Activated CD8-positive, alpha-beta T cell treated with anti-CD3 and anti-CD28 coated beads for 36 hours (primary cell): ENCODE data around the gene RHBG. TPM values are rescaled to one million over a fixed set of nuclear protein-coding genes. Genes with fewer than 3 reads are reported as not detected.

Source experiments
- ATAC-seq: fragments of 200-7000 bp; cut with Tn5 transposase; one replicate; pipeline ENCODE4 v1.10.0; 2021; ENCODE audit warnings: mild to moderate bottlenecking, moderate library complexity
- CTCF ChIA-PET: fragments of 350-600 bp; sonication (Branson Sonifier 250); formaldehyde crosslinking; loops from one replicate; lab custom pipeline; 2021; ENCODE audit warnings: antibody characterized with exemption; lab: Charles Lee
- POLR2A ChIA-PET: fragments of 350-600 bp; sonication (Branson Sonifier 250); formaldehyde crosslinking; loops from one replicate; lab custom pipeline; 2021; ENCODE audit warnings: antibody characterized with exemption; lab: Charles Lee
- DNase-seq: peaks from one replicate; pipeline ENCODE4 v3.0.0-alpha.2; 2020
- H3K27ac Mint-ChIP-seq: one replicate; pipeline ENCODE4 v1.8.0; 2021; ENCODE audit warnings: mild to moderate bottlenecking, mixed read lengths
- H3K27me3 Mint-ChIP-seq: one replicate; pipeline ENCODE4 v1.8.0; 2021; ENCODE audit warnings: mixed read lengths
- H3K36me3 Mint-ChIP-seq: one replicate; pipeline ENCODE4 v1.8.0; 2021; ENCODE audit warnings: low read depth, mixed read lengths
- H3K4me1 Mint-ChIP-seq: one replicate; pipeline ENCODE4 v1.8.0; 2021; ENCODE audit warnings: low read depth, mixed read lengths
- H3K4me3 Mint-ChIP-seq: one replicate; pipeline ENCODE4 v1.8.0; 2021; ENCODE audit warnings: mild to moderate bottlenecking, moderate library complexity, mixed read lengths
- H3K9me3 Mint-ChIP-seq: one replicate; pipeline ENCODE4 v1.8.0; 2021; ENCODE audit warnings: mixed read lengths
- CTCF ChIP-seq: fragments of 200-600 bp; IDR thresholded peaks from one replicate; pipeline ENCODE4 v1.8.0; 2022; ENCODE audit warnings: antibody characterized with exemption, mild to moderate bottlenecking
- intact Hi-C: fragments of 100-400 bp; cut with micrococcal nuclease; formaldehyde crosslinking; loops from one replicate; pipeline ENCODE4 v1.10.0; 2022
- microRNA-seq: library from miRNA; unstranded; fragments of <30 nt; microRNA quantifications from one replicate; pipeline ENCODE4 v1.2.0, GENCODE V29; 2022; ENCODE audit warnings: borderline microRNAs expressed, borderline replicate concordance
- total RNA-seq, 2 experiments: library from RNA; stranded (reverse); gene quantifications; one replicate each; pipeline ENCODE4 v1.2.3, GENCODE V29; 2021

The RHBG gene
- total RNA-seq, 2 experiments from 2014 or later: not detected

- intact Hi-C loops: no loop called here
These were observed 63.0 kb downstream of the RHBG start for GRCh38 chr1:156431769-156432668.

GRCh38 chr1:156432669-156433018, 63.6 kb downstream of the RHBG start:
- no peaks in the 10 kb centered on the region for H3K9me3 Mint-ChIP-seq
- TF ChIP-seq CTCF: no peak
- H3K36me3 Mint-ChIP-seq: no peaks in the 10 kb centered on the region
- no peak overlapping the region for H3K27ac Mint-ChIP-seq
- H3K4me3 Mint-ChIP-seq: no peak overlapping the region
- CTCF ChIA-PET: interaction anchor here (0.7 to 16.7 kb wide), 9 partner anchors 9 to 245 kb away, joined by 3 to 177 read pairs (median 4); no protein-coding TSS in a partner anchor
- no peak for DNase-seq
- H3K27me3 Mint-ChIP-seq: peaks cover 88% of the 10 kb centered on the region
- POLR2A ChIA-PET: interaction anchor here (1.1 to 1.3 kb wide), 3 partner anchors 10 to 18 kb away, joined by 3 read pairs; no protein-coding TSS in a partner anchor
- no peak for ATAC-seq
- intact Hi-C loops: no loop called here
- peaks cover 42% of the 10 kb centered on the region for H3K4me1 Mint-ChIP-seq

More at GRCh38 chr1:156431769-156432668, 63.0 kb downstream of the RHBG start:
- Mint-ChIP-seq H3K4me3 (no peak overlapping the region), H3K36me3 (no peaks in the 10 kb centered on the region), H3K27me3 (peaks cover 87% of the 10 kb centered on the region), H3K27ac (no peak overlapping the region), H3K9me3 (no peaks in the 10 kb centered on the region), H3K4me1 (peaks cover 37% of the 10 kb centered on the region)
- POLR2A ChIA-PET: interaction anchor here (1.1 to 1.3 kb wide), 3 partner anchors 10 to 17 kb away, joined by 3 read pairs; no protein-coding TSS in a partner anchor
- CTCF ChIA-PET: interaction anchor here (0.6 to 16.7 kb wide), 10 partner anchors 8 to 246 kb away, joined by 3 to 177 read pairs (median 4); no protein-coding TSS in a partner anchor
- DNase-seq: no peak
- no peak for TF ChIP-seq CTCF
- ATAC-seq: no peak

- POLR2A ChIA-PET: interaction anchor here (1.1 to 2.5 kb wide), 3 partner anchors 11 to 47 kb away, joined by 3 to 6 read pairs (median 3); no protein-coding TSS in a partner anchor
- CTCF ChIA-PET: interaction anchor here (1.0 to 16.7 kb wide), 8 partner anchors 9 to 245 kb away, joined by 3 to 177 read pairs (median 5); no protein-coding TSS in a partner anchor
- ATAC-seq (no peak), DNase-seq (no peak)
- no peak for TF ChIP-seq CTCF
- Mint-ChIP-seq H3K4me3 (no peak overlapping the region), H3K4me1 (peaks cover 45% of the 10 kb centered on the region), H3K27me3 (peaks cover 87% of the 10 kb centered on the region), H3K27ac (no peak overlapping the region), H3K36me3 (no peaks in the 10 kb centered on the region), H3K9me3 (no peaks in the 10 kb centered on the region)
- intact Hi-C loops: no loop called here
These were observed 64.0 kb downstream of the RHBG start for GRCh38 chr1:156433032-156433431.

GRCh38 chr1:156433602-156434001, 64.6 kb downstream of the RHBG start:
- peaks cover 84% of the 10 kb centered on the region for H3K27me3 Mint-ChIP-seq
- intact Hi-C loops: no loop called here
- H3K36me3 Mint-ChIP-seq: no peaks in the 10 kb centered on the region
- peaks cover 51% of the 10 kb centered on the region for H3K4me1 Mint-ChIP-seq
- ATAC-seq (peak; percentile 57), DNase-seq (no peak)
- H3K9me3 Mint-ChIP-seq: no peaks in the 10 kb centered on the region
- no peak overlapping the region for H3K27ac Mint-ChIP-seq
- CTCF ChIA-PET: interaction anchor here (1.0 to 16.7 kb wide), 6 partner anchors 8 to 226 kb away, joined by 3 to 177 read pairs (median 12); no protein-coding TSS in a partner anchor
- no peak for TF ChIP-seq CTCF
- POLR2A ChIA-PET: interaction anchor here (1.1 to 2.5 kb wide), 2 partner anchors 19 to 48 kb away, joined by 3 to 6 read pairs; no protein-coding TSS in a partner anchor
- no peak overlapping the region for H3K4me3 Mint-ChIP-seq

Small RNA genes within 50 kb of the gene (microRNA-seq; reads per million reads assigned to microRNA genes)
- not detected for gene MIR9-1

Other genes starting within 250 kb of the RHBG start
- gene SEMA4A, start 215.6 kb upstream of the RHBG start, total RNA-seq: 10 to 100 TPM; 23.8 to 24.7 TPM
- gene SLC25A44, start 175.1 kb upstream of the RHBG start, total RNA-seq: 10 to 100 TPM; 41.9 to 43.0 TPM
- gene PMF1, start 156.2 kb upstream of the RHBG start, total RNA-seq: 10 to 100 TPM; 89.4 to 93.7 TPM
- gene BGLAP, start 127.0 kb upstream of the RHBG start, total RNA-seq: 1 to 10 TPM; 2.2 to 2.5 TPM
- 1 to 10 TPM; 4.7 to 5.0 TPM for gene PAQR6, start 121.2 kb upstream of the RHBG start, total RNA-seq
- 10 to 100 TPM; 70.3 to 70.7 TPM for gene SMG5, start 86.4 kb upstream of the RHBG start, total RNA-seq
- 1 to 10 TPM; 8.0 to 8.2 TPM for gene TMEM79, start 84.9 kb upstream of the RHBG start, total RNA-seq
- 10 to 100 TPM in 1 of 2 experiments, 1 to 10 TPM in 1; 9.3 to 11.3 TPM for gene GLMP, start 73.5 kb upstream of the RHBG start, total RNA-seq
- gene VHLL, start 69.9 kb upstream of the RHBG start, total RNA-seq: under 1 TPM in 1 of 2 experiments, not detected in 1; 0.43 TPM
- gene CCT3, start 30.9 kb upstream of the RHBG start, total RNA-seq: 100 to 1,000 TPM; 379 to 388 TPM
- gene TSACC, start 30.7 kb upstream of the RHBG start, total RNA-seq: under 1 TPM in 1 of 2 experiments, not detected in 1; 0.72 TPM
- 10 to 100 TPM; 35.3 to 35.8 TPM for gene MEF2D, start 131.6 kb downstream of the RHBG start, total RNA-seq
- gene IQGAP3, start 203.4 kb downstream of the RHBG start, total RNA-seq: 10 to 100 TPM; 14.4 to 14.9 TPM
- gene TTC24, start 210.5 kb downstream of the RHBG start, total RNA-seq: 10 to 100 TPM; 19.8 to 20.2 TPM
- gene NAXE, start 222.6 kb downstream of the RHBG start, total RNA-seq: 10 to 100 TPM; 65.4 to 68.6 TPM
- 10 to 100 TPM; 50.7 to 51.0 TPM for gene GPATCH4, start 232.3 kb downstream of the RHBG start, total RNA-seq